HepG2 (cell line): ENCODE measurements around the gene PAPSS2. TPM values are rescaled to one million over a fixed set of nuclear protein-coding genes. Genes with fewer than 3 reads are reported as not detected.

ENCODE experiments used
- BORCS8-MEF2B ChIP-seq: sonication (generic); formaldehyde crosslinking; IDR thresholded peaks from 2 replicates; pipeline ENCODE4 v1.8.0; 2022; ENCODE audit warnings: mild to moderate bottlenecking, missing genetic modification reagents
- CEBPB ChIP-seq: IDR thresholded peaks from 2 replicates; pipeline ENCODE4 v1.6.1; 2011; ENCODE audit warnings: low read depth, low read length, improper control_type of control experiment, borderline replicate concordance
- CHD4 ChIP-seq: fragments of 200-600 bp; sonication (generic); IDR thresholded peaks from 2 replicates; pipeline ENCODE4 v1.7.0; 2017; ENCODE audit warnings: mild to moderate bottlenecking, low read length, borderline replicate concordance
- CREB1 ChIP-seq, 2 experiments: fragments of 450-650 bp in 1 of 2; IDR thresholded peaks; 2 replicates each; pipeline ENCODE4 v1.6.1; 2016 to 2017; ENCODE audit warnings: control low read depth in 1 of 2, mild to moderate bottlenecking in 1 of 2, missing compliant biosample characterization in 1 of 2, missing genetic modification characterization in 1 of 2
- CREB3 ChIP-seq: sonication (generic); formaldehyde crosslinking; IDR thresholded peaks from 2 replicates; pipeline ENCODE4 v1.5.0; 2020; ENCODE audit warnings: missing genetic modification reagents
- DNMT1 ChIP-seq: sonication (generic); formaldehyde crosslinking; IDR thresholded peaks from 2 replicates; pipeline ENCODE4 v1.5.1; 2020; ENCODE audit warnings: mild to moderate bottlenecking, missing genetic modification reagents
- GABPA ChIP-seq, 2 experiments: IDR thresholded peaks; 2 replicates each; pipeline ENCODE4 v1.6.1; 2011 to 2016; ENCODE audit warnings: low read depth in 2 of 2, low read length in 1 of 2, missing biosample characterization in 1 of 2, missing genetic modification characterization in 1 of 2
- HNF4G ChIP-seq, 2 experiments: sonication (generic) in 1 of 2; formaldehyde crosslinking in 1 of 2; IDR thresholded peaks; 2 replicates each; pipeline versions ENCODE4 v1.4.0 to v1.6.1; 2011 to 2020; ENCODE audit warnings: borderline replicate concordance in 2 of 2, low read depth in 2 of 2, mild to moderate bottlenecking in 2 of 2, low read length in 1 of 2, missing genetic modification reagents in 1 of 2, moderate library complexity in 1 of 2
- MED8 ChIP-seq: sonication (generic); formaldehyde crosslinking; IDR thresholded peaks from 2 replicates; pipeline ENCODE4 v1.8.1; 2023; ENCODE audit warnings: mild to moderate bottlenecking, missing genetic modification reagents; ENCODE audit not compliant: insufficient replicate concordance
- MIXL1 ChIP-seq: IDR thresholded peaks from 2 replicates; pipeline ENCODE4 v1.6.1; 2016
- MYC ChIP-seq: sonication (generic); formaldehyde crosslinking; IDR thresholded peaks from 2 replicates; pipeline ENCODE4 v1.9.0; 2021; ENCODE audit warnings: missing genetic modification reagents, borderline replicate concordance
- NR2F6 ChIP-seq, 2 experiments: IDR thresholded peaks; 2 replicates each; pipeline ENCODE4 v1.6.1; 2016; ENCODE audit warnings: antibody characterized with exemption in 1 of 2, mild to moderate bottlenecking in 1 of 2
- RFXAP ChIP-seq: sonication (generic); formaldehyde crosslinking; IDR thresholded peaks from 2 replicates; pipeline ENCODE4 v1.4.0; 2020; ENCODE audit warnings: missing genetic modification reagents, borderline replicate concordance
- RXRB ChIP-seq: IDR thresholded peaks from 2 replicates; pipeline ENCODE4 v1.6.1; 2016; ENCODE audit warnings: borderline replicate concordance, missing genetic modification reagents, missing compliant biosample characterization
- SALL1 ChIP-seq: sonication (generic); formaldehyde crosslinking; IDR thresholded peaks from 2 replicates; pipeline ENCODE4 v1.8.0; 2022; ENCODE audit warnings: mild to moderate bottlenecking, missing genetic modification reagents
- TAF15 ChIP-seq: fragments of 200-400 bp; formaldehyde crosslinking; IDR thresholded peaks from one replicate; pipeline ENCODE4 v1.6.1; 2018; ENCODE audit warnings: mild to moderate bottlenecking, low read depth, low read length; ENCODE audit not compliant: poor library complexity, severe bottlenecking
- THAP11 ChIP-seq: IDR thresholded peaks from 2 replicates; pipeline ENCODE4 v1.6.1; 2016; ENCODE audit warnings: missing biosample characterization, missing genetic modification reagents
- TMF1 ChIP-seq: sonication (generic); formaldehyde crosslinking; IDR thresholded peaks from 2 replicates; pipeline ENCODE4 v1.8.1; 2022; ENCODE audit warnings: low read depth, missing genetic modification reagents
- ZNF138 ChIP-seq: sonication (generic); formaldehyde crosslinking; IDR thresholded peaks from 2 replicates; pipeline ENCODE4 v1.5.0; 2020; ENCODE audit warnings: mild to moderate bottlenecking, low read depth, missing genetic modification reagents
- ZNF446 ChIP-seq: sonication (generic); formaldehyde crosslinking; IDR thresholded peaks from 2 replicates; pipeline ENCODE4 v1.5.0; 2020; ENCODE audit warnings: mild to moderate bottlenecking, missing genetic modification reagents
- ZNF558 ChIP-seq: sonication (generic); formaldehyde crosslinking; IDR thresholded peaks from 2 replicates; pipeline ENCODE4 v1.9.0; 2022; ENCODE audit warnings: mild to moderate bottlenecking, missing genetic modification reagents, borderline replicate concordance
- ZNF672 ChIP-seq: sonication (generic); formaldehyde crosslinking; IDR thresholded peaks from 2 replicates; pipeline ENCODE4 v1.8.1; 2022; ENCODE audit warnings: missing genetic modification reagents
- ZNF674 ChIP-seq: sonication (generic); formaldehyde crosslinking; IDR thresholded peaks from 2 replicates; pipeline ENCODE4 v1.5.0; 2020; ENCODE audit warnings: low read depth, mild to moderate bottlenecking, missing genetic modification reagents
- ZNF772 ChIP-seq: sonication (generic); formaldehyde crosslinking; IDR thresholded peaks from 2 replicates; pipeline ENCODE4 v1.5.0; 2020; ENCODE audit warnings: mild to moderate bottlenecking, missing genetic modification reagents
- ZNF816 ChIP-seq: sonication (generic); formaldehyde crosslinking; IDR thresholded peaks from 2 replicates; pipeline ENCODE4 v1.8.0; 2022; ENCODE audit warnings: missing genetic modification reagents, mild to moderate bottlenecking, borderline replicate concordance
- polyA plus RNA-seq, 8 experiments: library from polyadenylated mRNA; depleted of rRNA in 3 of 8; stranded (reverse) in 7 of 8; unstranded in 1 of 8; fragments of >200 nt; fragmentation: Illumina TruSeq in 4 of 8; extraction: Trizol in 4 of 8; gene quantifications; 2 replicates each; pipeline versions ENCODE4 v1.2.1 to v1.2.3, GENCODE V29; 2011 to 2016; ENCODE audit warnings: low read depth in 4 of 8, missing spikeins in 1 of 8, mixed read lengths in 1 of 8; ENCODE audit not compliant: insufficient read depth in 1 of 8
- total RNA-seq, 5 experiments: library from RNA; depleted of rRNA; stranded (reverse); fragments of >200 nt; fragmentation: Illumina TruSeq; extraction: Trizol; gene quantifications; 2 replicates each; pipeline ENCODE4 v1.2.3, GENCODE V29; 2016; ENCODE audit warnings: low read depth in 1 of 5
- TF ChIP-seq, protein P1 (sequence below): sonication (generic); formaldehyde crosslinking; IDR thresholded peaks from 2 replicates; pipeline ENCODE4 v1.9.0; 2021; ENCODE audit warnings: missing genetic modification reagents, mild to moderate bottlenecking, borderline replicate concordance
- TF ChIP-seq, protein P2 (sequence below): sonication (generic); formaldehyde crosslinking; IDR thresholded peaks from 2 replicates; pipeline ENCODE4 v1.8.1; 2023; ENCODE audit warnings: mild to moderate bottlenecking, missing genetic modification reagents

Gene PAPSS2
- total and polyA plus RNA-seq, 2 of the 13 experiments (the other 11 are each of a cell fraction or from before 2014, with no cell fraction given) = 0.11 to 0.12 TPM

GRCh38 chr10:87635498-87636312, 24.0 kb upstream of the PAPSS2 start (continued):
- no peak for TF ChIP-seq GABPA (IDR thresholded peaks at IDR 0.05; ENCODE audit: low read depth, low read length)
- peak; percentile 69 for TF ChIP-seq GABPA (CRISPR knock-in tag; IDR thresholded peaks at IDR 0.05; ENCODE audit: low read depth)
- TF ChIP-seq, protein P1, sequence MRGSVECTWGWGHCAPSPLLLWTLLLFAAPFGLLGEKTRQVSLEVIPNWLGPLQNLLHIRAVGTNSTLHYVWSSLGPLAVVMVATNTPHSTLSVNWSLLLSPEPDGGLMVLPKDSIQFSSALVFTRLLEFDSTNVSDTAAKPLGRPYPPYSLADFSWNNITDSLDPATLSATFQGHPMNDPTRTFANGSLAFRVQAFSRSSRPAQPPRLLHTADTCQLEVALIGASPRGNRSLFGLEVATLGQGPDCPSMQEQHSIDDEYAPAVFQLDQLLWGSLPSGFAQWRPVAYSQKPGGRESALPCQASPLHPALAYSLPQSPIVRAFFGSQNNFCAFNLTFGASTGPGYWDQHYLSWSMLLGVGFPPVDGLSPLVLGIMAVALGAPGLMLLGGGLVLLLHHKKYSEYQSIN = no peak
- no peak for TF ChIP-seq ZNF816 (CRISPR knock-in tag)
- no peak for TF ChIP-seq TAF15
- no peak for TF ChIP-seq RFXAP (CRISPR knock-in tag)
- TF ChIP-seq MYC (CRISPR knock-in tag) = no peak
- TF ChIP-seq MED8 = no peak
- no peak for TF ChIP-seq ZNF138
- TF ChIP-seq CREB3 (CRISPR knock-in tag) = no peak
- no peak for TF ChIP-seq HNF4G (IDR thresholded peaks at IDR 0.05; ENCODE audit: borderline replicate concordance, low read depth, low read length)
- no peak for TF ChIP-seq HNF4G (CRISPR knock-in tag; IDR thresholded peaks at IDR 0.05; ENCODE audit: borderline replicate concordance, low read depth)
- TF ChIP-seq ZNF674 (CRISPR knock-in tag) = no peak
- TF ChIP-seq THAP11 (CRISPR knock-in tag) = no peak
- no peak for TF ChIP-seq DNMT1 (CRISPR knock-in tag)
- no peak for TF ChIP-seq BORCS8-MEF2B
- no peak for TF ChIP-seq ZNF446 (CRISPR knock-in tag)
- TF ChIP-seq ZNF558 (CRISPR knock-in tag) = no peak
- TF ChIP-seq ZNF772 (CRISPR knock-in tag) = no peak
- TF ChIP-seq CREB1 (IDR thresholded peaks at IDR 0.05) = no peak
- TF ChIP-seq CREB1 (CRISPR knock-in tag; IDR thresholded peaks at IDR 0.05) = no peak
- no peak for TF ChIP-seq CHD4
- TF ChIP-seq TMF1 (CRISPR knock-in tag) = no peak
- TF ChIP-seq NR2F6 (IDR thresholded peaks at IDR 0.05) = no peak
- no peak for TF ChIP-seq NR2F6 (CRISPR knock-in tag; IDR thresholded peaks at IDR 0.05)
- peak; percentile 62 for TF ChIP-seq MIXL1
- TF ChIP-seq, protein P2, sequence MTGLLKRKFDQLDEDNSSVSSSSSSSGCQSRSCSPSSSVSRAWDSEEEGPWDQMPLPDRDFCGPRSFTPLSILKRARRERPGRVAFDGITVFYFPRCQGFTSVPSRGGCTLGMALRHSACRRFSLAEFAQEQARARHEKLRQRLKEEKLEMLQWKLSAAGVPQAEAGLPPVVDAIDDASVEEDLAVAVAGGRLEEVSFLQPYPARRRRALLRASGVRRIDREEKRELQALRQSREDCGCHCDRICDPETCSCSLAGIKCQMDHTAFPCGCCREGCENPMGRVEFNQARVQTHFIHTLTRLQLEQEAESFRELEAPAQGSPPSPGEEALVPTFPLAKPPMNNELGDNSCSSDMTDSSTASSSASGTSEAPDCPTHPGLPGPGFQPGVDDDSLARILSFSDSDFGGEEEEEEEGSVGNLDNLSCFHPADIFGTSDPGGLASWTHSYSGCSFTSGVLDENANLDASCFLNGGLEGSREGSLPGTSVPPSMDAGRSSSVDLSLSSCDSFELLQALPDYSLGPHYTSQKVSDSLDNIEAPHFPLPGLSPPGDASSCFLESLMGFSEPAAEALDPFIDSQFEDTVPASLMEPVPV (CRISPR knock-in tag) = no peak
- peak; percentile 8; the same call in 1 of the 2 replicates for TF ChIP-seq RXRB (CRISPR knock-in tag)
- no peak for TF ChIP-seq SALL1 (CRISPR knock-in tag)
- no peak for TF ChIP-seq CEBPB
- no peak for TF ChIP-seq ZNF672 (CRISPR knock-in tag)
